ENCODE results near the gene ZNF462. TPM values are rescaled to one million over a fixed set of nuclear protein-coding genes. Genes with fewer than 3 reads are reported as not detected.
A peak's percentile ranks its signal among the peaks of the same experiment; 100 is the strongest.

Gene ZNF462
- total RNA-seq, 1 donor from 2014 or later: 28.5 TPM

- H3K4me1 ChIP-seq: peaks cover 93% of the 10 kb centered on the region
- no peak overlapping the region for H3K4me3 ChIP-seq
- H3K9me3 ChIP-seq: no peaks in the 10 kb centered on the region
- no peak for DNase-seq (ENCODE audit: extremely low spot score in 2 of 2)
- H3K27ac ChIP-seq: peak overlapping the region; percentile 23
- no peaks in the 10 kb centered on the region for H3K36me3 ChIP-seq
- no peaks in the 10 kb centered on the region for H3K27me3 ChIP-seq
- TF ChIP-seq POLR2A (IDR thresholded peaks at IDR 0.05): no peak
- TF ChIP-seq POLR2AphosphoS5 (IDR thresholded peaks at IDR 0.05; ENCODE audit: insufficient read depth in 1 of 2, low read depth in 1 of 2): peak in 1 of 2 donors; percentile 7
- TF ChIP-seq CTCF (IDR thresholded peaks at IDR 0.05): no peak
- intact Hi-C loops (cut with DNase I): no loop called here
Observed at GRCh38 chr9:106875529-106875928, 12.6 kb downstream of the ZNF462 start.

GRCh38 chr9:106877345-106877744 lies 14.4 kb downstream of the ZNF462 start:
- intact Hi-C loops (cut with DNase I): no loop called here
- no peak overlapping the region for H3K4me3 ChIP-seq
- H3K4me1 ChIP-seq: peaks cover 85% of the 10 kb centered on the region
- TF ChIP-seq POLR2AphosphoS5 (IDR thresholded peaks at IDR 0.05; ENCODE audit: insufficient read depth in 1 of 2, low read depth in 1 of 2) (no peak), CTCF (IDR thresholded peaks at IDR 0.05) (no peak), POLR2A (IDR thresholded peaks at IDR 0.05) (no peak)
- H3K27ac ChIP-seq: no peak overlapping the region
- DNase-seq (ENCODE audit: extremely low spot score in 2 of 2): no peak
- no peaks in the 10 kb centered on the region for H3K36me3 ChIP-seq
- no peaks in the 10 kb centered on the region for H3K9me3 ChIP-seq
- no peaks in the 10 kb centered on the region for H3K27me3 ChIP-seq

- Histone ChIP-seq H3K27ac (peak overlapping the region; percentile 68), H3K4me3 (no peak overlapping the region), H3K9me3 (no peaks in the 10 kb centered on the region), H3K4me1 (peaks cover 83% of the 10 kb centered on the region), H3K36me3 (no peaks in the 10 kb centered on the region), H3K27me3 (no peaks in the 10 kb centered on the region)
- TF ChIP-seq CTCF (IDR thresholded peaks at IDR 0.05): no peak
- no peak for TF ChIP-seq POLR2AphosphoS5 (IDR thresholded peaks at IDR 0.05; ENCODE audit: insufficient read depth in 1 of 2, low read depth in 1 of 2)
- TF ChIP-seq POLR2A (IDR thresholded peaks at IDR 0.05): no peak
- intact Hi-C loops (cut with DNase I): no loop called here
- DNase-seq (ENCODE audit: extremely low spot score in 2 of 2): no peak
Observed at GRCh38 chr9:106878081-106878837, 15.3 kb downstream of the ZNF462 start.

- H3K4me1 ChIP-seq: peaks cover 81% of the 10 kb centered on the region
- intact Hi-C loops (cut with DNase I): no loop called here
Observed at GRCh38 chr9:106878934-106879333, 16.0 kb downstream of the ZNF462 start.

GRCh38 chr9:106879439-106879882 lies 16.5 kb downstream of the ZNF462 start:
- intact Hi-C loops (cut with DNase I): no loop called here

More at GRCh38 chr9:106878934-106879333, 16.0 kb downstream of the ZNF462 start:
- Histone ChIP-seq H3K36me3 (no peaks in the 10 kb centered on the region), H3K27me3 (no peaks in the 10 kb centered on the region), H3K4me3 (no peak overlapping the region), H3K9me3 (no peaks in the 10 kb centered on the region), H3K27ac (peak overlapping the region; percentile 68)
- peak; percentile 25 to 89 for TF ChIP-seq POLR2AphosphoS5 (IDR thresholded peaks at IDR 0.05; ENCODE audit: insufficient read depth in 1 of 2, low read depth in 1 of 2)
- TF ChIP-seq POLR2A (IDR thresholded peaks at IDR 0.05): no peak
- no peak for DNase-seq (ENCODE audit: extremely low spot score in 2 of 2)

More at GRCh38 chr9:106879439-106879882, 16.5 kb downstream of the ZNF462 start:
- Histone ChIP-seq H3K4me3 (no peak overlapping the region), H3K9me3 (no peaks in the 10 kb centered on the region), H3K27ac (peak overlapping the region; percentile 66), H3K36me3 (no peaks in the 10 kb centered on the region), H3K4me1 (peaks cover 82% of the 10 kb centered on the region), H3K27me3 (no peaks in the 10 kb centered on the region)
- no peak for DNase-seq (ENCODE audit: extremely low spot score in 2 of 2)
- no peak for TF ChIP-seq POLR2AphosphoS5 (IDR thresholded peaks at IDR 0.05; ENCODE audit: insufficient read depth in 1 of 2, low read depth in 1 of 2)
- TF ChIP-seq POLR2A (IDR thresholded peaks at IDR 0.05): no peak
- no peak for TF ChIP-seq CTCF (IDR thresholded peaks at IDR 0.05)

All from vagina (tissue), 2 donors.